Activated effector memory CD4-positive, alpha-beta T cell treated with anti-CD3 and anti-CD28 coated beads, Interleukin-2, amount 50 U/mL, for 16 hours (primary cell): ENCODE measurements around the gene PTPRD.
"Not testable (repeated sequence)": the region's sequence is repeated elsewhere in the genome, so short reads cannot be mapped to it uniquely, and the experiment has no call there.

Experiments used
- DNase-seq: peaks from one replicate; pipeline ENCODE4 v3.0.0-alpha.2; 2020

The PTPRD gene

DNA sequence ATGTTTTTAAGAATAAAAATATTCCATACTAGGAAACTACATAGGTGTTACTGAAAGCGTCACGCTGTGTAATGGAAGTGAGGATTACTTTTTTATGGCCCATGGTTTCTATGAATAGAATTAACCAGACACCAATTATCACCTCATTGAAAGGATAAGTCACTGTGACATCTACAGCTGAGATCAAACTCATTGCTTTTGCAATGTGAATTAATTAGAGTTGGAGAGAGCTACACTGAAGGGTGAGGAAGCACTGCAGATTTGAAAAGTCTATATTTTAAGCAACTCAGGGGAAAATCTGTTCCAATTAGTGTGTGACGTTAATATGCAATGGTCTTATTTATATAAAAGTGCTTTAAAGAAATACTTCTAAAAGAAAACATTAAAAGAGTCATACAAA, 1513.2 kb downstream of the PTPRD start:
- no peak for DNase-seq

DNA sequence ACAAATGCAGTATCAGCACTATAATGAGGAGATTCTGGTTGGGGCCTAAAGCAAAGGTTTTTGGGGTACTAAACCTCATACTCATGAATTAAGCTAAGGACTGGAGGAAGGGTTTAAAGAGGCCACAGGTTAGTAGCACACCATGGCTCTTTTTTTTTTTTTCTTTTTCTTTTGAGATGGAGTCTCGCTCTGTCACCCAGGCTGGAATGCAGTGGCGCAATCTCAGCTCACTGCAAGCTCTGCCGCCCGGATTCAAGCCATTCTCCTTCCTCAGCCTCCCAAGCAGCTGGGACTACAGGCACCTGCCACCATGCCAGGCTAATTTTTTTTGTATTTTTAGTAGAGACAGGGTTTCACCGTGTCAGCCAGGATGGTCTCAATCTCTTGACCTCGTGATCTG, 1515.5 kb downstream of the PTPRD start:
- DNase-seq: not testable (repeated sequence)

DNA sequence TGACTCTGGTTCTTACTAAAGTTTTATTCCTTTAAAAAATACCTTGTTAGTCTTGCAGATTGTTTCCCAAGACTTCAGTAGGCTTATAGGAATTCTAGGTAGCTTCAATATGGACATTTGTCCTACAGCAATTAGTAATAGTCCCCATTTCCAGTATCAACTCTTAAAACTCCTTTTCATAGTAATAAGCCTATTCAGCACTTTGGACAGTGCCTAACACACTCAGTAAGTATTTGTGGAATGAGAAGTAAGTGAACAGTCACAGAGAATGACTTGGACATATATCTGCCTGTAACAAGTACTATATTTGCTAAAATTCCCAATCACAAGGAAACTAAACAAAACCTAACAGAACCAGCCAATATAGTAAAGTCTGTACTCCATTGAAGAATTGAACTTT, 1521.4 kb downstream of the PTPRD start:
- no peak for DNase-seq

DNA sequence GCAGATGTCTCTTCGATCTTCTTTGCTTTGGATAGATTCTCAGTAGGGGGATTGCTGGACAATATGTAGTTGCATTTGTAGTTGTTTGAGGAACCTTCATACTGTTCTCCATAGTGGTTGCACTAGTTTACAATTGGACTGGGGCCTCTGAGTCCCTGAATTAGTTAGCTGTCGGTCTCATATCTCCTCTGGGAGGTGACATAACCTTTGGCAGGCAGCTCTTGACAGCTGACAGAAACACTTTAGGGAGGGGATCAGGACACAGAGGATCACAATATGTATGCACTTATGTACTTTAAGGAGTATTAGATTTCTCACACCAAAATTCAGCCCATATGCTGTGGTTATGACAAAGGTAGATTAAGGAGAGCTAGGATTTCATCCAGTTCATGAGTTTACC, 1533.3 kb downstream of the PTPRD start:
- DNase-seq: no peak

DNA sequence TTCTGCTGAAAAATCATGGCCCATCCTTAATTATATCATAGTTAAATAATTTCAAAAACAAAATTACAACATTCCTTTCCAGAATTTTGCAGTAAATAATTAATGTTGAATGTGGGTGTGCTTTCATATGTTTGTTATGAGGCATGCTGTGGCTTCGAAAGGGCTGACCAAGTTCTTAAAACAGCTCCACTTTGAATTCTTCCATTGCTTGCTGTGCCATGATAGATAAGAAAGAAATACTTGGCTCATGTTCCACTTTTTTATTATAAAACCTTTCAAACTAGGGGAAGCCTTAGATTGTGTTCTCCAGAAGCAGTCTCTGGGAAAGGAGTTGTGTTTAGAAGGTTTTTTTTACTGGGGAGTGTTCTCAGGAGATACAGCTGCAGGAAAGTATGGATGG, 1534.5 kb downstream of the PTPRD start:
- no peak for DNase-seq

DNA sequence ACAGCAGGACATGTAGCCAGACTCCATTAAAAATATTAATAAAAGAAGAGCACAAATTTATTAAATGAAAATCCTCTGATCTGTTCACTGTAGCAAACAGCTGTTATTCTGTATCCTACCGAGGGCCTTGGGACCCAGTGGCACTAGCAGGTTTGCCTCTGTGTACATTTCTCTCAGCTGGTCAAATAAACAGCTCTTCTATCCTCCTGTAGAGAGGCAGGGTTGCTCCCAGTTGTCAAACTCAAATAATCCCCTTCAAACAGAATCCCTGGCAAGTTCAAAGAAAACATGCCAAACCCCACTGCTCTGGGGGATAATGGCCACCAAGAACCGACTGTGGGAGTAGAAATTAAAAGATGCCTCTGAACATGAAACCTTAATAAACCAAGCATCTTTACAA, 1551.2 kb downstream of the PTPRD start:
- DNase-seq: no peak

DNA sequence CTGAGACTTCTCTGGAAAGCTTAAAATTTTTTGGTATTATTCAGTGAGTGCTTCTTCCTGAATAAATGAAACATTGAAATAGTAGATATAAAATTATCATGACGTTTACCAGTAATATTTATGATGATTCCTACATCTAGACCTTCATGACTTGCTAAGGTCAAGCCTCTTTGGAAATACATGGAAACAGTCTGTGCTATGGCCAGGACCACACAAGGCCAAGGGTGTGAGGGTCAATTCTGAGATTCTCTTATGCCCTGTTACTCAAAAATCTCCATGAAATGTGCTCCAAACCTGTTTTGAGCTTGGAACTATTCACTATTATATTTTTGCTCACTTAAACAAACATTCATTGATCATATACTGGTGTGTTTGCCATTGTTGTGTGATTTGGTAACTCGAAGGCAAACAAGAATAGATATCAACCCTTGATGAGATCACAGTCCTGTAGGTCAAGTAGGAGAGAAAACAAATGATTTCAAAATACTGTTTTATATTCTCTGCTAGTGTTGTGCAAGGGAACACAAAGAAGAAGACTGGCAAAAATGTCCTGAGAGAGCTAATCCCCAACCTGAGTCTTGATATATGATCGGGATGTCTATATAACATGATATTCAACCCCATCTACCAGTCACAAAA, 1558.3 kb downstream of the PTPRD start:
- no peak for DNase-seq

DNA sequence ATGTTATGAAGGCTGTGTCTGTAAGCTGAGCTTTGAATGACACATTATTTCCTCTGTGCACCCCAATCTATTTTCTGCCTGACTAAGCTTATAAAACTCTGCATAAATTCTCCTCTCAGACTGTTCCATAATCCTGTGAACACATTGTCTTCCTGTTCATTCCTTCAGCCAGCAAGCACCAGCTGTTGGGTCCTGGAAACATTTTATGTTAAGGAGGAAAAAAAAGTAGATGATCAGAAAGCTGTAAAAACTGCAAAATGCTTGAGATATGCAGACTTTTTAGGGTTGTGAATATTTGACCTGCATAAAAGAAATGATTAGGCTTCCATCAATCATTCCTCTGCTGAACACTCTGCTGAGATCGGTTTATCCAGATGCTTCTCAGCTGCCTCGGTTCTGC, 1567.2 kb downstream of the PTPRD start:
- DNase-seq: no peak

DNA sequence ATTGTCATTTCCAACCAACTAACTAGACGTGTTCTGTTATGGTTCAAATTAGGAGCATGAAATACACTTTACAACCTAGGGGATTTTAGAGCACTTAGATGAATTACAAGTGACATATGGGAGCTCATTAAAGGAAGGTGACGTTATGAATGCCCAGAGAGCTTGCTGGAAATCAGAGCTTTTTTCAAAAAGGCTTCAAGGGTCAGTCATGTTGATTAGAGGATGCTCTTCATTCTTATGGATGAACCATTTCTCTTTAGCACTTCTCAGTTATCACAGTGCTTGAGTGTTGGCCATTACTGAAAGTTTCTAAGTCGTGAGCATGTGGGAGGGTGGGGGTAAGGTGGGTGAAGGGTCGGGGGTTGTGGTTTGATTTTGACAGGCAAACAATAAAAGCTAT, 1567.7 kb downstream of the PTPRD start:
- DNase-seq: no peak

DNA sequence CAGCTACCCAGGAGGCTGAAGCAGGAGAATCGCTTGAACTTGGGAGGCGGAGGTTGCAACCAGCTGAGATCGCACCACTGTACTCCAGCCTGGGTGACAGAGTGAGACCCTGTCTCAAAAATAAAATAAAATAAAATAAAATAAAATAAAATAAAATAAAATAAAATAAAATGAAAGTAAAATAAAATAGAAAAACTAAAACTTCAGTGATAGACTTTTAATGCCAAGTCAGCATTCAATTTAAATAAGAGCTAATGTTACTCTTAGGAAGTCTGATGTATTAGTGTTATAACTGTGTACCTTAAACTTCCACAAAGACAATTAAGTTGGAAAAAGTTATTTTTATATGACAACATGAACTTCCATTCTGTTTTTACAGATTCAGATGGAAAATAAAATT, 1569.0 kb downstream of the PTPRD start:
- DNase-seq: not testable (repeated sequence)

DNA sequence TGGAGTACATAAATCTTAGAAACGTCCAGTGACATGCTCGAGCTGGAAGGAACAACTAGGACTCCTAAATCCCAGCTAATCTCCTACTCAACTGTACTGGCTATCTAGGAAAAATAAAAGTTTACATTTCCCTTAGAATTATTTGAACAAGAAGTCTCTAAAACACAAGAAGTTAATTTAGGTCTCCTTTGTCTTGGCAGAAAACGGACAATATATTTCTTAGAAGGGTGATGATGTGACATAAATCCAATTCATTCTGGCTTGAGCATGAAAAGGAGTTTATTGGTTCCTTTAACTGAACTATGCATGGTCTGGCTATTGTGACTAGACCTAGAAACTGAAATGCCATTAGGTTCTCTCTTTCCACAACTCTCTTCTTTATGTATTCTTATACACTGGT, 1571.0 kb downstream of the PTPRD start:
- no peak for DNase-seq

DNA sequence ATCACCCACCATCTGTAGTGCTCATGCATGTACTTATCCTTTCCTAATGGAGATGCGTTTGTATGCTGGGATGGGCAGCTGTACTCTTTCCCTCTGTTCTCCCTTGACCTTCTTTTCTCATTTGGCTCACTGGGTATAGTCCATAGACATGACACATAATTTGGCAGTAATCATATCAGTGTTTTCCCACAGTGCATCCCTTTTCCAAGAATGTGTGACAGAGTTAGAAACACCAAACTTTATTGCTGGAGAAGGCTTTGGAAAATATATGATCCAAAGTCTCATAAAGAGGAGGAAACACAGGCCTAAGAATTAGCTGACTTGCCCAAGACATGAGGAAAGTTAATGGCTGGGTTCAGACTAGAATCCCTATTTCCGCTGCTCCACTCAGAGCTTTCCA, 1579.8 kb downstream of the PTPRD start:
- DNase-seq: no peak

DNA sequence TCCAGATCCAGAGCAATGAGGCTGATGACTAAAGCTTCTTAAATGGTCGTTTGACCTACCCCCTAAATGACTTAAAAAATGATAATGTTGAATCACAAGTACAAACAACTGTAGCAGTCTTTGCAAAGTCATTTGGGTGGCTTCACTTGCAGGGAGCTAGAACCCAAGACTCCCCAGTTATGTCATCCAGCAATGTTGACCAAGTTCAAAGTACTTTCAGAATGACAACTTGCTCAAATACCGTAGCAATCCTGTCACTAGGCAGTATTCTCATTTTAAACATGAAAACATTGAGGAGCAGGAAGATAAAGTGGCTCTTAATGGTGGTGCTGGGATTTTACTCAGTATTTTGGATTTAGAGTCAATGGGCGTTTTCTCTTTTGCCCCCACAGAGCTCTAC, 1596.2 kb downstream of the PTPRD start:
- DNase-seq: no peak

DNA sequence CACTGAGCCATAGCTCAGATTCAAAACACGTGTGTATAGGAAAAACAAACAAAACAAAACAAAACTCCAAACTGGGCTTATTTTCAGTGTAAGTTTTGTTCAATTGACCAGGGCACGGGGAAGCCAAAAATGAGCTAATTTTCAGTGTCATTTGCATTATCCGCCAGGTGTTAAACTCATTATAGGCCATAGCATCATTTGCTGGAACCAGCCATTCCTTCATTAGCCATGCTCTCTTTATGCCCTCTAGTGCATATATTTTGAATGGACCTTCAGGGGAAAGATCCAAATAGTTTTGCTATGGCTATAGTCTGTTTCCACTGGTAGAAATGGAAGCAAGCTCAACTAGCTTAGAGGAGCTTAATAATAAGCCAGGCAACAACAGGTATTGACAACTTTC, 1608.0 kb downstream of the PTPRD start:
- no peak for DNase-seq

DNA sequence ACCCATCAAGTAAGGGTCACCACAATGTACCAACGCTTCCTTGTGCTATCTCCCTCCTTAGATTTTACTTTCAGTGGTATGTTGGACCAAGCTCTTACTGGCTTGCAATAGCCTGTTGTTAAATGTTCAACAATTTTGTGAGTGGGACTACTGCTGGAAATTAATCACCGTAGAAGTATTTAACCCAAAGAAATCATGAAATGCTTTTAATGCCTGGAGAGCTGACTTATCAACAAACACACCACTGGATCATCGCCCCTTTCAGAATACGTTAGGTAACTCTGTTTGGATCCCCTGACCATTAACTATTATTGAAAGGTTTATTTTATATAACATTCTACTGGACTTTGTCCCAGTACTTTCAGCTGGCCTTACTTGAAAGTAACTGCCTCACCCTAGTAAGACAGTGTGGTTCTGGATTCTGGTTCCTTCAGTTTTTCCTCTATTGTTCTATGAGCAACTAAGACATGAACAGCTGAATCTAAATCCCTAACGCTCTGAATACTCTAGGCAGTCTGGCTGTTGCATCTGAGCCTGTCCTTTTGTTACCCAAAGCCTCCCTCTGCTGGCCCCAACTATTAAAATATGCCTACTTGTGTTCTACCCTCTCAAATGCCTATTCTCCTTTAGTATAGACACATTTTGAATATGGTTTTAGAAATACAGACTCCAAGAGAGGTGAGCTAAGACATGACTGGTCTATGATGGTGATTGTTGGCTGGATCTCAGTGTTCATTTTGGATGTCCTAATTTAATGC, 1609.8 kb downstream of the PTPRD start:
- no peak for DNase-seq

DNA sequence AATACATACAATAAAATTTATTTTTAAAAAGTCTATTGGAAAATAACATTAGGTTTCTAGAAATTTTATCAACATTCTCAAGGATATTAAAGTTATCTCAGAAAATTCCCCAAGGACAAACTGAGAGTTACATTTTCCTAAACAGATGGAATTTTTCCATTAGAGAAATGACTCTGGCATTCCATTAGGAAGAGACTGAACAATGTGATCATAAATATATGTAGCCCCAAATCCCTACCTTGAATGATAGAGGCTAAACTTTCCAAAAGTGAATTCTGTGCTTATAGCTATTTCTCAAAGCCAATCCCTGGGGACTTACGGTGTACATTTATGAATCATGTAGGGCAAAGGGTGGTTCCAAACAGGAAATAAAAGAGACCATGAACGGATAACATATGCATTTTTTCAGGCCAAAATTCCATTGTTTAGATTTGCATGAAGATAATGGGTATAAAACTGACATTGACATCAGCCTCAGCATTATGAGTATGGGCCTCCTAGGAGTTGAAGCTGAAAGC, 1632.2 kb downstream of the PTPRD start:
- DNase-seq: no peak

DNA sequence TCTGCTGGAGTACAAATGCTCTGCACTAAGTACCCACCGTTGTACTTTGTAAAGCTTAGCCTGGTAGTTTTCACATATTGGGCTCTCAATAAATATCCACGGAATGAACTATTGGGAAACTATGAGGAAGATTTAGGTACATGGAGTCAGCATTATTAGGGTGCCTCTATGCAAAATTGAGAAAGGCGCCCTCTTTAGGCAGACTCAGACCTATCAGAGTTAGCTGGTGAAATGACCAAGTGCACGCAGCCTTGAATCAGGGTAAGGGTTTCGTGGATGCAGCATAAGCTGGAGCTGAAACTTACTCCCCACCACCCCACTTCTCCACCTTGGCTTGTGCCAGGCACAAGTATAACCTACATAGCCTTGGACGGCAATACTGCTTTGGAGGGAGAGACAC, 1634.5 kb downstream of the PTPRD start:
- no peak for DNase-seq

DNA sequence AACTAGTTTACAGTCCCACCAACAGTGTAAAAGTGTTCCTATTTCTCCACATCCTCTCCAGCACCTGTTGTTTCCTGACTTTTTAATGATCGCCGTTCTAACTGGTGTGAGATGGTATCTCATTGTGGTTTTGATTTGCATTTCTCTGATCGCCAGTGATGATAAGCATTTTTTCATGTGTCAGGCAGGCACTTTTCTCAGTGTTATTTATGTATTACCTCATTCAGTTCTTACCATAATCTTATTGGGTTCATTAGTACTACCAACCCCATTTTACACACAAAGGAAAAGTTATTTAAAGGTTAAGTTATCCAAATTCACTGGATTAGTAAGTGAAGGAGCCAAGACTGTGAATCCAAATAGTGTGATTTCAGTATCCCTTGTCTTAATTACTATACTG, 1644.5 kb downstream of the PTPRD start:
- DNase-seq: not testable (repeated sequence)

DNA sequence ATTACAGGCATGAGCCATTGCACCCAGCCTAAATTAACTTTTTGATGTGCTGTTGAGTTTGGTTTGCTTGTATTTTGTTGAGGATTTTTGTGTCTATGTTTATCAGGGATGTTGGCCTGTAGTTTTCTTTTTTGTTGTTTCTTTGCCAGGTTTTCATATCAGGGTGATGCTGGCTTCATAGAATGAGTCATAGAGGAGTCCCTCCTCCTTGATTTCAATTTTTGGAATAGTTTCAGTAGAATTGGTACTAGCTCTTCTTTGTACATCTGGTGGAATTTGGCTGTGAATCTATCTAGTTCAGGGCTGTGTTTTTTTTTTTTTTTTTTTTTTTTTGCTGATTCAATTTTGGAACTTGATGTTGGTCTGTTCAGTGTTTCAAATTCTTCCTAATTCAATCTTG, 1648.9 kb downstream of the PTPRD start:
- DNase-seq: no peak

DNA sequence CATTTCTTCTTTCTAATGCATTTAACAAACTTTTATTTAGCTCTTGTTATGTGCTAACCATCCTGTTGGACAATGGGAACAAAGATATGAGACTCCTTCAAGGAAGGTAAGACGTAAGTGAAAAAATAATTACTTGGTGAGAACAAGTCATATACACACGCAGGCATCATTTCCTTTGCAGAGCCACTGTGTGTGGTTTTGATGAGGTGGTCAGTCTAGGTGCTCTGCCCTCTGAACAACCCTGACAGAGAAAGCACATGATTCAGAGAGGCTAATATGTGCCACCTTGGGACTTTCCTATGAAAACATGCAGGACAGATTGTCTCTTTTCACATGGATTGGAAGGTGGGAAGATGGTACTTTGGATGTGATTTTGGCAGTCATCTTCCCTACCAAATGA, 1650.7 kb downstream of the PTPRD start:
- no peak for DNase-seq

DNA sequence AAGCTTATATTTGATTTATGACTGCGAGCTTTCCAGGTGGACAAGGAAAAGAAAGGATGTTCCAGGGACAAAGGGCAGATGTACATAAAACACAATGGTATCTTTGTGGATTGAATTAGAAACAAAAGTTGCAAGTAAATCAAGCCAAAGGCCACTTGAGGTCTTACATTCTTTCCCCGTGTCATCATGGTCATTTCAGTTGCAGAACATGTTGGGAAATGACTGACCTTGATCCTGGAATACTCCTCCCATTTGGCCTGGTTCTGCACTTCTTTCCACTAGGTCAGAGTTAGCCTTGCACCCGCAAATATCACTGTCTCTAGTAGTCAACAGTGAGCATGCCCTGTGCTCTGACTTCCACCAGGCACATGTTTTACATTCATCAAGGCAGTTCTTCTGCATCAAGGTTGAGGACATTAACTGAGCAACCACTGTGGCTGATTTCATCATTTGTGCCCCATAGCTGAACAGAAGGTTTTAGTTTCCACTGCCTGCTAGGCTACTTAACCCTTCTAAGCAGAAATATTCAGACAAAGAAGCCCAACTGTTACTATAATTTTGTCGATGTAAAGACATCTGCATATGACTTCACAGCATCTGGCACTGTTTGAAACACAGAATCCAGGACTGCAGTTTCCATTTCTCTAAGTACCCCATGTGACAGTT, 1651.5 kb downstream of the PTPRD start:
- no peak for DNase-seq

DNA sequence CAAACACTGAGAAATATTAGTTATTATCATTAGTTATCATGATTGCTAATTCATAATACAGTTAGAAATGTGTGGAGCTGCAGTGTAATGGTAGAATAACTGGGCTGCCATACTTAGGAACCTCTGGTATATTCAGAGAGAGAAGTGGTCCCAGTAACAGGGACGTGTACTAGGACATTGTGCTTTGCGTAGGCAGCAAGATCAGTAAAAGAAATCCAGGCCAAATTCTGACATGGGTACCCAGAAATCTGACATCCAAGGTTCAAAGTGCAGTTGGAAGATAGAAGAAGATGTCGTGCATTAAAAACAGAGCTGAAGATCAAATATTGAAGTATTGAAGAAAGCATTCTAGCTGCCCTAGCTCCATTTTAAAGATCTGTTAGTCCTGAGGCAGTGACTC, 1652.5 kb downstream of the PTPRD start:
- no peak for DNase-seq

DNA sequence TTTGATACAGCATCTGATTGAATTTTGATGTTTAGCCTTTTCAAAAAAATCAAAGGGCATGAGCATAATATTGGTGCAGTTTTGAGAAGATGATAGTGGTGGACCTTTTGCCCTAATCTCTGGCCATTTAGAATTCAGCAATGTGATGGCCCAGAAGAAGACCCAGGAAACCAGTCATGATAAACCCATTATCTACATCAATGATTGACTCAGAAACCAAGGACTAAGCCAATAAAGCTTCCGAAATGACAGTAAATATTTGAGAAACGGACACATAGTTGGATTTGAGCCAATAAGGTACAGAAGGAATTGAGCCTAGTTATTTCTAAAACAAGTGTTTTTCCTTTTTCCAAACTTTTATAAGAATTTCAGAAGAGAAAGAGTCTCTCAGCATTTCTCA, 1654.4 kb downstream of the PTPRD start:
- no peak for DNase-seq

DNA sequence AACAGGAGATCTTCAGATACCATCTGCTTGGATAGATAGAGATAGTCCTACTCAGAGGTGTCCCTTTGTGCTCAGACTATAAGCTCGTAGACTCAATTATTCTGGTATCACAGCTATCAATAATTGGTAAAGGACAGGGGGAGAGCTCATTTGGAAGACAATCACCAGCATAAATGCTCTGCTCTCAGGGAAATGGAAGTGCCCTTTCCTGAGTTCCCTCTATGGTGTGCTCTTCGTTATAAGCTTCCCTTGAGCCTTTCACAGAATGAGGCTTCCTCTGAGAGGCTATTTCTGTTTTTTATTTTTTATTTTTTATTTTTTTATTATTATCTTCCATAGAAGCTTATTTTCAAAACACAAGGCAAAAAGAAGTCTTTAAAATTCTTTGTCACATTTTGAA, 1657.5 kb downstream of the PTPRD start:
- no peak for DNase-seq
